Measurements from ENCODE around the gene AQP7.

Gene AQP7

GRCh38 chr9:33418090-33418489 lies 15.7 kb upstream of the AQP7 start:
- no peak for TF ChIP-seq GATA2 (IDR thresholded peaks at IDR 0.05; ENCODE audit: low read depth, low read length)
- TF ChIP-seq GATA3 (IDR thresholded peaks at IDR 0.05; ENCODE audit: low read depth, low read length), result no peak

- no peak for TF ChIP-seq GATA2 (IDR thresholded peaks at IDR 0.05; ENCODE audit: low read depth, low read length)
- no peak for TF ChIP-seq GATA3 (IDR thresholded peaks at IDR 0.05; ENCODE audit: low read depth, low read length)
Measured at GRCh38 chr9:33416996-33417395, 14.6 kb upstream of the AQP7 start.

- TF ChIP-seq GATA3 (IDR thresholded peaks at IDR 0.05; ENCODE audit: low read depth, low read length) (no peak), GATA2 (IDR thresholded peaks at IDR 0.05; ENCODE audit: low read depth, low read length) (no peak)
Measured at GRCh38 chr9:33415501-33416038, 13.2 kb upstream of the AQP7 start.

GRCh38 chr9:33414889-33415500 lies 12.6 kb upstream of the AQP7 start:
- no peak for TF ChIP-seq GATA2 (IDR thresholded peaks at IDR 0.05; ENCODE audit: low read depth, low read length)
- no peak for TF ChIP-seq GATA3 (IDR thresholded peaks at IDR 0.05; ENCODE audit: low read depth, low read length)

GRCh38 chr9:33414268-33414667 lies 11.9 kb upstream of the AQP7 start:
- TF ChIP-seq GATA3 (IDR thresholded peaks at IDR 0.05; ENCODE audit: low read depth, low read length) (no peak), GATA2 (IDR thresholded peaks at IDR 0.05; ENCODE audit: low read depth, low read length) (no peak)

GRCh38 chr9:33408087-33408486 lies 5.7 kb upstream of the AQP7 start:
- no peak for TF ChIP-seq GATA2 (IDR thresholded peaks at IDR 0.05; ENCODE audit: low read depth, low read length)
- TF ChIP-seq GATA3 (IDR thresholded peaks at IDR 0.05; ENCODE audit: low read depth, low read length), result no peak

- no peak for TF ChIP-seq GATA2 (IDR thresholded peaks at IDR 0.05; ENCODE audit: low read depth, low read length)
- TF ChIP-seq GATA3 (IDR thresholded peaks at IDR 0.05; ENCODE audit: low read depth, low read length), result no peak
Measured at GRCh38 chr9:33407061-33407460, 4.7 kb upstream of the AQP7 start.

GRCh38 chr9:33404788-33405362 lies 2.5 kb upstream of the AQP7 start:
- TF ChIP-seq GATA2 (IDR thresholded peaks at IDR 0.05; ENCODE audit: low read depth, low read length) (no peak), GATA3 (IDR thresholded peaks at IDR 0.05; ENCODE audit: low read depth, low read length) (no peak)

- TF ChIP-seq GATA2 (IDR thresholded peaks at IDR 0.05; ENCODE audit: low read depth, low read length) (no peak), GATA3 (IDR thresholded peaks at IDR 0.05; ENCODE audit: low read depth, low read length) (no peak)
Measured at GRCh38 chr9:33403941-33404787, 1.8 kb upstream of the AQP7 start.

GRCh38 chr9:33393581-33393980 lies 8.8 kb downstream of the AQP7 start:
- TF ChIP-seq GATA2 (IDR thresholded peaks at IDR 0.05; ENCODE audit: low read depth, low read length) (no peak), GATA3 (IDR thresholded peaks at IDR 0.05; ENCODE audit: low read depth, low read length) (no peak)

- no peak for TF ChIP-seq GATA2 (IDR thresholded peaks at IDR 0.05; ENCODE audit: low read depth, low read length)
- TF ChIP-seq GATA3 (IDR thresholded peaks at IDR 0.05; ENCODE audit: low read depth, low read length), result no peak
Measured at GRCh38 chr9:33388110-33388994, 14.0 kb downstream of the AQP7 start.

- TF ChIP-seq GATA2 (IDR thresholded peaks at IDR 0.05; ENCODE audit: low read depth, low read length) (no peak), GATA3 (IDR thresholded peaks at IDR 0.05; ENCODE audit: low read depth, low read length) (no peak)
Measured at GRCh38 chr9:33381231-33381791, 21.1 kb downstream of the AQP7 start.

- TF ChIP-seq GATA2 (IDR thresholded peaks at IDR 0.05; ENCODE audit: low read depth, low read length) (no peak), GATA3 (IDR thresholded peaks at IDR 0.05; ENCODE audit: low read depth, low read length) (no peak)
Measured at GRCh38 chr9:33380390-33381094, 21.8 kb downstream of the AQP7 start.
